Ascending aorta (tissue), 2 donors: Measurements from ENCODE around the gene MYOC. TPM values are rescaled to one million over a fixed set of nuclear protein-coding genes. Genes with fewer than 3 reads are reported as not detected.

ENCODE experiments used
- DNase-seq, 2 donors: peaks; one replicate each; pipeline ENCODE4 v3.0.0-alpha.2; 2019; ENCODE audit warnings: low spot score in 2 of 2
- H3K27ac ChIP-seq, 2 donors: fragments of 200-600 bp; sonication (generic); one replicate each; pipeline ENCODE4 v1.5.1; 2016 to 2017; ENCODE audit warnings: mild to moderate bottlenecking in 1 of 2
- H3K27me3 ChIP-seq: fragments of 200-600 bp; sonication (generic); one replicate; pipeline ENCODE4 v1.5.1; 2017
- H3K36me3 ChIP-seq, 2 donors: fragments of 200-600 bp; sonication (generic); one replicate each; pipeline ENCODE4 v1.5.1; 2016
- H3K4me1 ChIP-seq, 2 donors: fragments of 200-600 bp; sonication (generic); one replicate each; pipeline ENCODE4 v1.5.1; 2016 to 2017; ENCODE audit warnings: mild to moderate bottlenecking in 1 of 2
- H3K4me3 ChIP-seq, 2 donors: fragments of 200-600 bp; sonication (generic); one replicate each; pipeline ENCODE4 v1.5.1; 2016 to 2017; ENCODE audit warnings: mild to moderate bottlenecking in 1 of 2
- H3K9me3 ChIP-seq, 2 donors: fragments of 200-600 bp; sonication (generic); one replicate each; pipeline ENCODE4 v1.5.1; 2016
- intact Hi-C: fragments of 100-400 bp; cut with DNase I; formaldehyde crosslinking; loops from one replicate; pipeline ENCODE4 v1.15.1; 2023
- total RNA-seq: library from RNA; depleted of rRNA; stranded (reverse); fragments of >200 nt; gene quantifications from one replicate; pipeline ENCODE4 v1.1.0, GENCODE V29; 2016
- TF ChIP-seq, protein P1 (sequence below), 3 experiments: fragments of 200-600 bp in 2 of 3; fragments of 450-650 bp in 1 of 3; sonication (generic) in 2 of 3; IDR thresholded peaks; one replicate each; pipeline ENCODE4 v1.5.1; 2016 to 2019; ENCODE audit warnings: antibody characterized with exemption in 3 of 3, mild to moderate bottlenecking in 1 of 3, moderate library complexity in 1 of 3

Gene MYOC
- total RNA-seq, 1 donor from 2014 or later: 4.2 TPM

DNA sequence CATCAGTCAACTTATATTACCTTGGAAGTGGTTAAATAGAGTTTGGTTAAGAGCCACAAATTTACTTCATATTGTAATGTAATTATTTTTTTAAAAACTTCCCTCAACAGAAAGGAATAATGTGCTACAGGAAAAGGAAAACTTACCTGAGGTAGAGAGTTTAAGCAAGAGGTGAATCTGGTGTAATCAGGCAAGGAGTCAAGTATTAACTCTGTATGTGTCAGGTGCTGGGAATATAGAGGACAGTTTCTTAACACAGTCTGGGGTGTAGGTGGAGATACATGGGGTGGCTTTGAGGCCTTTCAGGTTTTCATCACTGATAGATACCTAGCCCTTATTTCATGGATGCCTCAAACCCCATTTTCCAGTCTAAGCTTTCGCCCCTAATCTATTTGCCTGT is 56.4 kb downstream of the MYOC start:
- H3K36me3 ChIP-seq: peaks cover 25 to 34% of the 10 kb centered on the region in 2 donors
- H3K9me3 ChIP-seq: no peaks in the 10 kb centered on the region
- no peaks in the 10 kb centered on the region for H3K27me3 ChIP-seq
- H3K4me1 ChIP-seq: no peaks in the 10 kb centered on the region
- peak overlapping the region in 1 of 2 donors; percentile 34 for H3K27ac ChIP-seq
- DNase-seq: no peak
- TF ChIP-seq, protein P1, sequence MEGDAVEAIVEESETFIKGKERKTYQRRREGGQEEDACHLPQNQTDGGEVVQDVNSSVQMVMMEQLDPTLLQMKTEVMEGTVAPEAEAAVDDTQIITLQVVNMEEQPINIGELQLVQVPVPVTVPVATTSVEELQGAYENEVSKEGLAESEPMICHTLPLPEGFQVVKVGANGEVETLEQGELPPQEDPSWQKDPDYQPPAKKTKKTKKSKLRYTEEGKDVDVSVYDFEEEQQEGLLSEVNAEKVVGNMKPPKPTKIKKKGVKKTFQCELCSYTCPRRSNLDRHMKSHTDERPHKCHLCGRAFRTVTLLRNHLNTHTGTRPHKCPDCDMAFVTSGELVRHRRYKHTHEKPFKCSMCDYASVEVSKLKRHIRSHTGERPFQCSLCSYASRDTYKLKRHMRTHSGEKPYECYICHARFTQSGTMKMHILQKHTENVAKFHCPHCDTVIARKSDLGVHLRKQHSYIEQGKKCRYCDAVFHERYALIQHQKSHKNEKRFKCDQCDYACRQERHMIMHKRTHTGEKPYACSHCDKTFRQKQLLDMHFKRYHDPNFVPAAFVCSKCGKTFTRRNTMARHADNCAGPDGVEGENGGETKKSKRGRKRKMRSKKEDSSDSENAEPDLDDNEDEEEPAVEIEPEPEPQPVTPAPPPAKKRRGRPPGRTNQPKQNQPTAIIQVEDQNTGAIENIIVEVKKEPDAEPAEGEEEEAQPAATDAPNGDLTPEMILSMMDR (IDR thresholded peaks at IDR 0.05): no peak
- H3K4me3 ChIP-seq: no peak overlapping the region
- intact Hi-C loops: no loop called here

DNA sequence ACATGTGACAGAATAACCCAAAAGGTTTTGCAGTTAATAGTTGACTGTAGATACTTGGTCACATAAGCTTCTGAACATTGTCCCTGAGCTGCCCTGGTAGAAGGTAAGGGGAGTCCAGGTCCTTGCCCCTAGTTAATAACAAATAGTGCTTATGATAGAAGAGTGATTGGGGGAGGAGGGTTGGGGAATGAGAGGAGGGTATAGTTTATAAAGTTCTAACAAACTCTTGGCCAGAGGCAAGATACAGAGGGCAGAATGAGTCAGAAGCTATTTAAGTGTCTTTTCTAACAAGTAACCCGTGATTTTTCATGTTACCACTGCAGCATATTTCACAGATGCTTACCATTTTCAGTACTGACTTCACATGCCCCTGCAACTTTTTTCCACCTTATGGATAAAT is 57.2 kb downstream of the MYOC start:
- peaks cover 31 to 39% of the 10 kb centered on the region in 2 donors for H3K36me3 ChIP-seq
- TF ChIP-seq, protein P1 (IDR thresholded peaks at IDR 0.05): no peak
- H3K27ac ChIP-seq: peak overlapping the region in 1 of 2 donors; percentile 34
- no peaks in the 10 kb centered on the region for H3K4me1 ChIP-seq
- no peaks in the 10 kb centered on the region for H3K9me3 ChIP-seq
- no peak for DNase-seq
- intact Hi-C loops: no loop called here
- no peaks in the 10 kb centered on the region for H3K27me3 ChIP-seq
- no peak overlapping the region for H3K4me3 ChIP-seq

DNA sequence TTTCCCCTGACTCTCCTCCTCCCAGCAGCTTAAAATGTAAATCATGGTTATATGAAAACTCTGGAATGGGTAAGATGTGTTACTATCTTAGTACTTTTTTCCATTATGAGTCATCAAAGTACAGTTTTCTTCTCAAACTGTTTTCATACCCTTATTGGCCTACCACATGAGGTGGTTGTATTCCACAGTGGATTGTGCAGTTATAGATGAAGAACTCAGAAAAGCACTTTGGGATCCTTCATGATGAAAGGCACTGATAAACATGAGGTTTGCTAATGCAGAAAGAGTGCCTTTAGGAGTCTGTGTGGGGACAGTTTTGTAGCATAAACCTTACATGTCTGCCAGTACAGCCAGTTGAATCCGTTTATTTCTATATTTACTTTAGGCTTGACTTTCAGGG is 62.5 kb downstream of the MYOC start:
- H3K4me1 ChIP-seq: no peaks in the 10 kb centered on the region
- H3K4me3 ChIP-seq: no peak overlapping the region
- no peak overlapping the region for H3K27ac ChIP-seq
- no peaks in the 10 kb centered on the region for H3K9me3 ChIP-seq
- DNase-seq: no peak
- intact Hi-C loops: no loop called here
- no peaks in the 10 kb centered on the region for H3K27me3 ChIP-seq
- H3K36me3 ChIP-seq: peaks cover 65 to 86% of the 10 kb centered on the region in 2 donors
- TF ChIP-seq, protein P1 (IDR thresholded peaks at IDR 0.05): no peak

DNA sequence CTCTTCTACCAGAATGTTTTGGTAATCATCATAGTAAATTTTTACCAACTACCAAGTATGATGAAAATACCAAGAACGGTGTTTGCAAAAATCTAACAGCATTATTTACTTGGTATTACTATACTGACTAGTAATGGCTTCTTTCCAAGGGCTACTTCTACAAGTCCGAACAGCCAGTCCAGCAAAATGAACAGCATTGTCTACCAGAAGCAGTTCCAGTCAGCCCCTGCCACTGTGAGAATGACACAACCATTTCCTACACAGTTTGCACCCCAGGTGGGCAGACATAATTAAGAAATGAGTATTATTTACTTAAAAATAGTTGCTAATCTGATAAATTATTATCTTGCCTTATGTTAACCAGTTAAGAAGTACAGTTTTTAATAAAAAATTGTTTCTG is 64.3 kb downstream of the MYOC start:
- Histone ChIP-seq H3K27ac (no peak overlapping the region), H3K4me1 (no peaks in the 10 kb centered on the region), H3K4me3 (no peak overlapping the region), H3K9me3 (no peaks in the 10 kb centered on the region), H3K36me3 (peaks cover 73 to 92% of the 10 kb centered on the region in 2 donors), H3K27me3 (no peaks in the 10 kb centered on the region)
- TF ChIP-seq, protein P1 (IDR thresholded peaks at IDR 0.05): no peak
- intact Hi-C loops: no loop called here
- DNase-seq: no peak

DNA sequence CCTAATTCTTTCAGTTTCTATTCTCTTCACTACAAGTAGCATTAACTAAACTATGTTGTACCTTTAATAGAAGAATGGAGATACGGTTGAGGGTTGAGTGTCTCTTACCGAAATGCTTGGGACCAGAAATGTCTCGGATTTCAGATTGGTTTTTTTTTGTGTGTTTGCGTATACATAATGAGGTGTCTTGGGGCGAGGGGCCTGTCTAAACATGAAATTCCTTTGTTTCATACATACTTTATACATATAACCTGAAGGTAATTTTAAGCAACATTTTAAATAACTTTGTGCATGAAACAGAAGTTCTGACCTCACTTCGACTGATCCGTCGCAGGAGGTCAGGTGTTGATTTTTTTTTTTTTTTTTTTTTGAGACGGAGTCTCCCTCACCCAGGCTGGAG is 66.8 kb downstream of the MYOC start:
- Histone ChIP-seq H3K9me3 (no peaks in the 10 kb centered on the region), H3K36me3 (peaks cover 66 to 78% of the 10 kb centered on the region in 2 donors), H3K27ac (no peak overlapping the region), H3K27me3 (no peaks in the 10 kb centered on the region), H3K4me3 (no peak overlapping the region), H3K4me1 (no peaks in the 10 kb centered on the region)
- TF ChIP-seq, protein P1 (IDR thresholded peaks at IDR 0.05): no peak
- intact Hi-C loops: no loop called here
- no peak for DNase-seq

Other genes with a start within 250 kb of the MYOC start
- 46.3 TPM for gene PRRC2C, start 167.2 kb downstream of the MYOC start, total RNA-seq
- gene MYOCOS, start 30.4 kb downstream of the MYOC start, total RNA-seq: not detected
- 3.6 TPM for gene VAMP4, start 89.4 kb upstream of the MYOC start, total RNA-seq
- 6.9 TPM for gene METTL13, start 129.0 kb upstream of the MYOC start, total RNA-seq
- gene DNM3, start 188.8 kb upstream of the MYOC start, total RNA-seq: 9.6 TPM